Body of pancreas (tissue), 4 donors: ENCODE data around the gene OSBP2. TPM values are rescaled to one million over a fixed set of nuclear protein-coding genes. Genes with fewer than 3 reads are reported as not detected.

Source experiments
- ATAC-seq: fragments of 150-250 bp; one replicate; pipeline ENCODE4 v1.9.1; 2016
- DNase-seq, 4 donors: peaks; one replicate each; pipeline ENCODE4 v3.0.0-alpha.2; 2019
- H3K27ac ChIP-seq, 4 donors: fragments of 200-600 bp; sonication (generic); 1 replicate in 3 of 4; 2 replicates in 1 of 4; pipeline versions ENCODE4 v1.5.1 to v1.6.1; 2016 to 2019; ENCODE audit warnings: mild to moderate bottlenecking in 1 of 4, mixed read lengths in 1 of 4, moderate library complexity in 1 of 4
- H3K27me3 ChIP-seq, 2 donors: fragments of 200-600 bp; sonication (generic); one replicate each; pipeline ENCODE4 v1.6.0; 2016; ENCODE audit warnings: mild to moderate bottlenecking in 1 of 2
- H3K36me3 ChIP-seq, 2 donors: fragments of 200-600 bp; sonication (generic); replicated peaks in 1 of 2; 2 replicates each; pipeline ENCODE4 v1.5.1; 2016; ENCODE audit warnings: low read depth in 2 of 2; ENCODE audit not compliant: insufficient read depth in 1 of 2
- H3K4me1 ChIP-seq: fragments of 200-600 bp; sonication (generic); one replicate; pipeline ENCODE4 v1.6.0; 2016
- H3K4me3 ChIP-seq, 2 donors: fragments of 200-600 bp; sonication (generic); 1 replicate in 1 of 2; 2 replicates in 1 of 2; pipeline ENCODE4 v1.5.1; 2016 to 2019
- H3K9me3 ChIP-seq, 3 donors: fragments of 200-600 bp; sonication (generic); 1 replicate in 2 of 3; 2 replicates in 1 of 3; pipeline ENCODE4 v1.5.1; 2016
- POLR2A ChIP-seq, 3 donors: fragments of 450-650 bp; IDR thresholded peaks; one replicate each; pipeline ENCODE4 v1.6.1; 2016; ENCODE audit warnings: antibody characterized with exemption in 3 of 3, mild to moderate bottlenecking in 2 of 3
- WGBS, 2 donors: methylation state at CpG; one replicate each; pipeline ENCODE4 v1.1.5; 2017; 5-methylcytosine and 5-hydroxymethylcytosine counted together
- intact Hi-C: fragments of 100-400 bp; cut with DNase I; formaldehyde crosslinking; loops from one replicate; pipeline ENCODE4 v1.15.1; 2023
- total RNA-seq, 2 donors: library from RNA; depleted of rRNA; stranded (reverse); fragments of >200 nt; gene quantifications; one replicate each; pipeline ENCODE4 v1.1.0, GENCODE V29; 2016
- TF ChIP-seq, protein P1 (sequence below), 7 experiments: fragments of 450-650 bp in 4 of 7; fragments of 200-600 bp in 3 of 7; sonication (generic) in 3 of 7; IDR thresholded peaks; one replicate each; pipeline ENCODE4 v1.5.1; 2016 to 2019; ENCODE audit warnings: antibody characterized with exemption in 7 of 7

OSBP2 gene
- total RNA-seq, 2 donors from 2014 or later: 2.3 to 3.0 TPM

DNA sequence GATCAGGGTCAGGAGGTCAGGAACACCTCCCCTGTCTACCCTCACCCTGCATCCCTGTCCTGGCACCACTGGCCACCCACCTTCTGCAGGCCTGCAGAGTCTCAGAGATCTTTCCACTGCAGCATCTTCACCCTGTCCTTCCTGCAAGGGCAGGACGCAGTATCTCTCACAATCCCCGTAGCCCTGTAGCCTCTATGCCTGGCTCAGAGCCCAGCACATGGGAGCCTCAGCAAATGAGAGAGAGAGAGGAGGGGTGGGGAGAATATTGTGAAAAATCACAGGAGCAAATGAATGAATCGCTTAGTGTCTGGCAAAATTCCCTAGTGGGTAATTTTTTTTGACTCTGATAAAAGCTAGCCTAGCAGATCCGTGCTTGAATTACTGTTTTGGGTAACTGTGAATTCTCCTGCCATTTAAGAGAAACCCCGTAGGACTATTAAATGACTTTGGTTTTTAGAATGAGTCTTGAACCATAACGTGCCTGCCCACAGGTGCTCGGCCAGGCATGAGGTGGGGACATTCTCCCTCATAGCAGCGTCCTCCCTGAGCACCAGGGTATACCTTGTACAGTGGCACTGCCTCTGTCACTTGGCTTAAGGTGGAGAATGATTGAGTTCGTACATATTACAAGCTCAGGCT, 182.4 kb downstream of the OSBP2 start:
- ATAC-seq (no peak), DNase-seq (peak in 2 of 4 donors; percentile 13 to 30)
- intact Hi-C loops: no loop called here
- 46 to 48% methylated on average over 9 of the region's 9 CpGs for WGBS, 2 donors
- H3K27ac ChIP-seq: no peak overlapping the region
- no peaks in the 10 kb centered on the region for H3K9me3 ChIP-seq
- H3K4me1 ChIP-seq: peaks cover 4% of the 10 kb centered on the region
- no peaks in the 10 kb centered on the region for H3K36me3 ChIP-seq
- no peak for TF ChIP-seq POLR2A (IDR thresholded peaks at IDR 0.05)
- TF ChIP-seq, protein P1, sequence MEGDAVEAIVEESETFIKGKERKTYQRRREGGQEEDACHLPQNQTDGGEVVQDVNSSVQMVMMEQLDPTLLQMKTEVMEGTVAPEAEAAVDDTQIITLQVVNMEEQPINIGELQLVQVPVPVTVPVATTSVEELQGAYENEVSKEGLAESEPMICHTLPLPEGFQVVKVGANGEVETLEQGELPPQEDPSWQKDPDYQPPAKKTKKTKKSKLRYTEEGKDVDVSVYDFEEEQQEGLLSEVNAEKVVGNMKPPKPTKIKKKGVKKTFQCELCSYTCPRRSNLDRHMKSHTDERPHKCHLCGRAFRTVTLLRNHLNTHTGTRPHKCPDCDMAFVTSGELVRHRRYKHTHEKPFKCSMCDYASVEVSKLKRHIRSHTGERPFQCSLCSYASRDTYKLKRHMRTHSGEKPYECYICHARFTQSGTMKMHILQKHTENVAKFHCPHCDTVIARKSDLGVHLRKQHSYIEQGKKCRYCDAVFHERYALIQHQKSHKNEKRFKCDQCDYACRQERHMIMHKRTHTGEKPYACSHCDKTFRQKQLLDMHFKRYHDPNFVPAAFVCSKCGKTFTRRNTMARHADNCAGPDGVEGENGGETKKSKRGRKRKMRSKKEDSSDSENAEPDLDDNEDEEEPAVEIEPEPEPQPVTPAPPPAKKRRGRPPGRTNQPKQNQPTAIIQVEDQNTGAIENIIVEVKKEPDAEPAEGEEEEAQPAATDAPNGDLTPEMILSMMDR (IDR thresholded peaks at IDR 0.05): no peak
- H3K27me3 ChIP-seq: no peaks in the 10 kb centered on the region
- no peak overlapping the region for H3K4me3 ChIP-seq

DNA sequence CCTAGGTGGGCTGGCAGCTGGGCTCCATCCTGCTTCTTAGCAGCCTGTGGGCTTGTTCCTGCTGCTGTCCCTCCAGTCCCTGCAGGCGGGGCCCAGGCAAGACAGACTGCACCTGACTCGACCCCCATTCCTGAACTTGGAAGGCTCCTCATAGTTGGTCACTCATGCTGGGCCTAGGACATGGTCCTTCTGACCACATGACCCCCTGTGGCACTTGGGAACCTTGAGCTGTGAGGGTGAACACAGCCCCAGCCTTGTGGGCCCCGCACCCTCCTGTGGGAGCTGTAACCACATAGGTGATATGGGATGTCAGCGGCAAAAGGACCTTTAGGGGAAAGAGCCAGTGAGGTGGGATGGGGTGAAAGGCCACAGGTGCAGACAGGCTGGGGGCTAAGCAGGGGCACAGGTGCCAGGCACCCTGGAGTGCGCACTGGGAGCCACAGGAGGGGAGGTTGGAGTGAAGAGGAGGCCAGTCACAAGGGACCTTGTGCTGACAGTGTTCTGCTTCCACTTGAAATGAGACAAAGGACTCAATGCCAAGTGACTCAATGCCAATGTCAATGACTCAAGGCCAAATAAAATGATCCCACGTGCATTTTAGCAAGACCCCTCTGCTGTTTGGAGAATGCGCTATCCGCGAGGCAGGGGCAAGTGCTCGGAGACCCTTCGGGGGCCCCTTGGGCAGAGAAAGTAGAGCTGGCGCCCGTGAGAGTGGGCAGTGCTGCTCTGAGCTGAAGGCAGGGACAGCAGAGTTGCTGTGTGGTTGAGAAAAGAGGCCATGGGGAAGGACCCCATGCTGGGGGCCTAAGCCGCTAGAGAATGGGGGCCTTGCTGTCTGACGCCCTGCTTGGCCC, 183.2 kb downstream of the OSBP2 start:
- no peak overlapping the region for H3K27ac ChIP-seq
- TF ChIP-seq, protein P1 (IDR thresholded peaks at IDR 0.05): no peak
- TF ChIP-seq POLR2A (IDR thresholded peaks at IDR 0.05): no peak
- no peaks in the 10 kb centered on the region for H3K27me3 ChIP-seq
- DNase-seq: no peak
- no peak overlapping the region for H3K4me3 ChIP-seq
- intact Hi-C loops: no loop called here
- no peaks in the 10 kb centered on the region for H3K36me3 ChIP-seq
- 86 to 88% methylated on average over 12 to 14 of the region's 15 CpGs for WGBS, 2 donors
- no peak for ATAC-seq
- H3K9me3 ChIP-seq: no peaks in the 10 kb centered on the region
- H3K4me1 ChIP-seq: peaks cover 6% of the 10 kb centered on the region

DNA sequence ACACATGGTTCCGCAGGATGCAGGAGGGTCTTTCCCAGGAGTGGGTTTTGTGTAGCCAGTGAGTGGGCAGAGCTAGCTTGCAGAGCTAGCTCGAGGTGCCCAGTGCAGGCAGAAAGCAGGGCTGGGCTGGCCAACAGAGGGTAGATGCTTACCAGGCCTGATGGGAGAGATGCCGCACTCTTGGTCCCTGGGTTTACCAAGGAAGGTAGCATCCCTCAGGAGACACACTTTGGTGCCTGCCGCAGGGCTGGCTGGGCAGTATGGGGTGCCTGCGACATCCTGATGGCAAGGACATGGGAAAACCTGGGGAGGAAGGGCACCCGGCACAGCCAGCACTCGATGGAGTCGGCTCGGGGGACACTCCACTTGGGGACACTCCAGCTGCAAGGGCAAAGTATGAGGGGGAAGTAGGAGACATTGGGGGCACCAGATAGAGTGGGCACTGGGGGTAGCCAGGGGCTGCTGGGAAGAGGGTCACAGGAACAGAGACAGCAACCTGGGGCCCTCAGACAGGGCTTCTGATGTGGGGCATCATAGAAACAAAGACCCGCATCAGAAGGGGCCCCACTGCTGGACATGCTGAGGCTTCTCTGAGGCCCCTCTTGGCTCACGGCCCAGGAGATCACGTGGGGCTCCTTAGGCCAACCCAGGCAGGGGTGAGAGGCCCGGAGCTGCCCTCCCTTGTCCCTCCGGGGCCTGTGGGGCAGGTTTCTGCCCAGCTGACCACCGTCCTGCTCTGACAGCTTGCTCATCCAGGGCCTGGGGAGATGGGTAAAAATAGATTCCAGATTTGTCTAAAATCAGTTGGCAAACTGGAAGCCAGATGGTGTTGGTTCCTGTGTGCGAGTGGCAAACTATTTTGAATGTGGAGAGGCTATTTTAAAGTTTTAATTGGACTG, 184.1 kb downstream of the OSBP2 start:
- H3K27ac ChIP-seq: no peak overlapping the region
- DNase-seq (no peak), ATAC-seq (no peak)
- no peak overlapping the region for H3K4me3 ChIP-seq
- 82 to 86% methylated on average over 11 to 16 of the region's 16 CpGs for WGBS, 2 donors
- no peaks in the 10 kb centered on the region for H3K27me3 ChIP-seq
- H3K36me3 ChIP-seq: no peaks in the 10 kb centered on the region
- intact Hi-C loops: no loop called here
- no peak for TF ChIP-seq POLR2A (IDR thresholded peaks at IDR 0.05)
- TF ChIP-seq, protein P1 (IDR thresholded peaks at IDR 0.05): no peak
- peaks cover 6% of the 10 kb centered on the region for H3K4me1 ChIP-seq
- no peaks in the 10 kb centered on the region for H3K9me3 ChIP-seq

DNA sequence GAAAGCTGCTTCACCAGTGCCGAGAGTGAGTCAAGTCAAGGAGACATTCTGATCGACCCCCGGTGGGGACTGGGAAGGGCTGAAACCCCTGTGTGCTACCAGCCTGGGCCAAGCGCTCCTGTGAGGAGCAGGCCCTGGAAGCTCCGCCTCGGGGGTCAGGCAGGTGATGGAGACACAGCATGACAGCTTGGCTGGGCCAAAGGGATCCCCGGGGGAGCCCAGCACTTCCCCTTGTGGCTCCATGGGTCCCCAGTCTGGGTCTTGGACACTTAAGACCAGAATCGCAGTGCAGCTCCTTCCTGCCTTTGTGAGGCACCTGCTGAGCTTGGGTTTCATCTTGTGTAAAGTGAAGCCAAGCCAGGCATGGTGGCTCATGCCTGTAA, 184.7 kb downstream of the OSBP2 start:
- DNase-seq (no peak), ATAC-seq (no peak)
- Histone ChIP-seq H3K9me3 (no peaks in the 10 kb centered on the region), H3K36me3 (no peaks in the 10 kb centered on the region), H3K27ac (no peak overlapping the region), H3K27me3 (no peaks in the 10 kb centered on the region), H3K4me1 (peaks cover 6% of the 10 kb centered on the region), H3K4me3 (no peak overlapping the region)
- intact Hi-C loops: no loop called here
- WGBS, 2 donors: 78 to 80% methylated on average over 2 to 8 of the region's 8 CpGs
- TF ChIP-seq, protein P1 (IDR thresholded peaks at IDR 0.05): no peak
- no peak for TF ChIP-seq POLR2A (IDR thresholded peaks at IDR 0.05)
